HG03060 (cell line): ENCODE results near the gene LYG1.
"Not testable (repeated sequence)": the region's sequence is repeated elsewhere in the genome, so short reads cannot be mapped to it uniquely, and the experiment has no call there.

Experiments used
- ATAC-seq: cut with Tn5 transposase; IDR thresholded peaks from one replicate; pipeline ENCODE4 v1.9.1; 2021; ENCODE audit warnings: low read depth, moderate number of reproducible peaks; ENCODE audit not compliant: unreplicated experiment

Gene LYG1

GRCh38 chr2:99301097-99301496 is at the start of gene LYG1:
Gene LYG1 (minus strand): TSS chr2:99301197. CDS start chr2:99295670, 5,527 bp downstream.
- not testable (repeated sequence) for ATAC-seq

GRCh38 chr2:99350194-99350593 is 49.2 kb upstream of the LYG1 start:
- no peak for ATAC-seq

GRCh38 chr2:99348173-99348572 is 47.2 kb upstream of the LYG1 start:
- ATAC-seq, result no peak

- no peak for ATAC-seq
Observed at GRCh38 chr2:99346218-99346617, 45.2 kb upstream of the LYG1 start.

GRCh38 chr2:99345446-99345845 is 44.4 kb upstream of the LYG1 start:
- not testable (repeated sequence) for ATAC-seq

- no peak for ATAC-seq
Observed at GRCh38 chr2:99342536-99342935, 41.5 kb upstream of the LYG1 start.

- ATAC-seq, result no peak
Observed at GRCh38 chr2:99340669-99341236, 39.8 kb upstream of the LYG1 start.

GRCh38 chr2:99338029-99338585 is 37.1 kb upstream of the LYG1 start:
- no peak for ATAC-seq

- peak; percentile 43 for ATAC-seq
Observed at GRCh38 chr2:99337113-99338028, 36.4 kb upstream of the LYG1 start, which contains the start of gene EIF5B. Gene EIF5B (plus strand): TSS chr2:99337389. CDS start chr2:99337555, 166 bp downstream.

GRCh38 chr2:99336804-99337112 is 35.8 kb upstream of the LYG1 start:
- ATAC-seq, result no peak

- peak; percentile 65 for ATAC-seq
Observed at GRCh38 chr2:99335911-99336803, 35.2 kb upstream of the LYG1 start, which contains the start of gene TXNDC9. Gene TXNDC9 (minus strand): TSS chr2:99336333. CDS start chr2:99333210, 3,123 bp downstream.

- no peak for ATAC-seq
Observed at GRCh38 chr2:99325384-99325783, 24.4 kb upstream of the LYG1 start.

- not testable (repeated sequence) for ATAC-seq
Observed at GRCh38 chr2:99317873-99318200, 16.8 kb upstream of the LYG1 start.

GRCh38 chr2:99317161-99317872 is 16.3 kb upstream of the LYG1 start:
- no peak for ATAC-seq

GRCh38 chr2:99299580-99299979 is 1.4 kb downstream of the LYG1 start:
- ATAC-seq, result no peak

- ATAC-seq, result no peak
Observed at GRCh38 chr2:99297994-99298393, 3.0 kb downstream of the LYG1 start.

- ATAC-seq, result no peak
Observed at GRCh38 chr2:99285526-99285925, 15.5 kb downstream of the LYG1 start.

GRCh38 chr2:99279969-99280695 is 20.9 kb downstream of the LYG1 start:
- no peak for ATAC-seq

- ATAC-seq, result no peak
Observed at GRCh38 chr2:99278793-99279291, 22.2 kb downstream of the LYG1 start.
